SK-N-SH (cell line): Measurements from ENCODE around the gene ICOSLG. TPM values are rescaled to one million over a fixed set of nuclear protein-coding genes. Genes with fewer than 3 reads are reported as not detected.
"Not testable (repeated sequence)": the region's sequence is repeated elsewhere in the genome, so short reads cannot be mapped to it uniquely, and the experiment has no call there.

ENCODE experiments used
- CTCF ChIA-PET: fragments of 300-600, 350-600 bp; formaldehyde crosslinking; extraction: SDS; loops from one replicate; lab custom pipeline; 2021; lab: Yijun Ruan, JAX
- POLR2A ChIA-PET: fragments of 350-600 bp; sonication (Branson Sonifier 250); formaldehyde crosslinking; extraction: SDS; loops from one replicate; lab custom pipeline; 2020; ENCODE audit warnings: antibody characterized with exemption, inconsistent platforms; lab: Yijun Ruan, JAX
- DNase-seq: peaks from one replicate; pipeline ENCODE4 v3.0.0; 2012
- H2AFZ ChIP-seq: fragments of 200-600 bp; sonication (generic); 2 replicates; pipeline ENCODE4 v1.8.1; 2016; ENCODE audit warnings: antibody characterized with exemption, mild to moderate bottlenecking, low read depth
- H3F3A ChIP-seq: fragments of 200-600 bp; sonication (generic); replicated peaks from 2 replicates; pipeline ENCODE3; 2016; ENCODE audit warnings: antibody characterized with exemption, mild to moderate bottlenecking; ENCODE audit not compliant: insufficient read depth
- H3K27ac ChIP-seq, 2 experiments: fragments of 200-500 bp in 1 of 2; fragments of 200-600 bp in 1 of 2; sonication (Bioruptor generic) in 1 of 2; sonication (generic), shearing (Covaris generic) in 1 of 2; 2 replicates each; pipeline versions ENCODE4 v1.5.1 to v1.6.1; 2014 to 2016; ENCODE audit warnings: low read depth in 2 of 2, inconsistent platforms in 1 of 2, low read length in 1 of 2, mild to moderate bottlenecking in 1 of 2, mixed read lengths in 1 of 2
- H3K27me3 ChIP-seq: fragments of 200-600 bp; sonication (generic), shearing (Covaris generic); 2 replicates; pipeline ENCODE4 v1.6.1; 2016; ENCODE audit warnings: mixed run types; ENCODE audit not compliant: insufficient read depth
- H3K36me3 ChIP-seq, 2 experiments: fragments of 200-500 bp in 1 of 2; fragments of 200-600 bp in 1 of 2; sonication (Bioruptor generic) in 1 of 2; sonication (generic) in 1 of 2; replicated peaks in 1 of 2; 2 replicates each; pipeline versions ENCODE3 to v1.5.1; 2014 to 2016; ENCODE audit warnings: low read length in 1 of 2, mild to moderate bottlenecking in 1 of 2; ENCODE audit not compliant: insufficient read depth in 2 of 2, control insufficient read depth in 1 of 2
- H3K4me1 ChIP-seq, 2 experiments: fragments of 200-500 bp in 1 of 2; fragments of 200-600 bp in 1 of 2; sonication (Bioruptor generic) in 1 of 2; sonication (generic), shearing (Covaris generic) in 1 of 2; 2 replicates each; pipeline versions ENCODE4 v1.5.1 to v1.6.1; 2014 to 2016; ENCODE audit warnings: low read depth in 1 of 2, low read length in 1 of 2, mixed run types in 1 of 2; ENCODE audit not compliant: insufficient read depth in 2 of 2, control insufficient read depth in 1 of 2
- H3K4me2 ChIP-seq: fragments of 200-600 bp; sonication (generic), shearing (Covaris generic); 2 replicates; pipeline ENCODE4 v1.6.1; 2017; ENCODE audit warnings: mixed run types
- H3K4me3 ChIP-seq, 2 experiments: fragments of 200-500 bp in 1 of 2; fragments of 200-600 bp in 1 of 2; sonication (Bioruptor generic) in 1 of 2; sonication (generic), shearing (Covaris generic) in 1 of 2; 2 replicates each; pipeline versions ENCODE4 v1.5.1 to v1.8.1; 2014 to 2016; ENCODE audit warnings: low read depth in 2 of 2, inconsistent platforms in 1 of 2, low read length in 1 of 2, mild to moderate bottlenecking in 1 of 2, mixed read lengths in 1 of 2, moderate library complexity in 1 of 2
- H3K79me2 ChIP-seq: fragments of 200-600 bp; sonication (generic); 2 replicates; pipeline ENCODE4 v1.8.1; 2017; ENCODE audit warnings: mild to moderate bottlenecking; ENCODE audit not compliant: insufficient read depth
- H3K9ac ChIP-seq: fragments of 200-600 bp; sonication (generic); 2 replicates; pipeline ENCODE4 v1.6.1; 2017; ENCODE audit warnings: mixed run types
- H3K9me2 ChIP-seq: fragments of 200-600 bp; sonication (generic); 2 replicates; pipeline ENCODE4 v1.6.1; 2017; ENCODE audit warnings: mixed run types
- H3K9me3 ChIP-seq: fragments of 200-600 bp; sonication (generic); 2 replicates; pipeline ENCODE4 v1.6.1; 2017; ENCODE audit warnings: mixed run types, mild to moderate bottlenecking, moderate library complexity
- H4K20me1 ChIP-seq: fragments of 200-600 bp; sonication (generic); 2 replicates; pipeline ENCODE4 v1.6.1; 2017; ENCODE audit warnings: mild to moderate bottlenecking, mixed run types; ENCODE audit not compliant: insufficient read depth
- WGBS: methylation state at CpG from one replicate; pipeline ENCODE4 v1.1.6; 2017; ENCODE audit warnings: low lambda C conversion rate; 5-methylcytosine and 5-hydroxymethylcytosine counted together
- polyA plus RNA-seq, 3 experiments: library from polyadenylated mRNA; depleted of rRNA; stranded (reverse); fragments of >200 nt; gene quantifications; 2 replicates each; pipeline ENCODE4 v1.2.3, GENCODE V29; 2012
- small RNA-seq, 7 experiments: library from RNA; depleted of rRNA; stranded (forward); fragments of <200 nt; gene quantifications; one replicate each; pipeline ENCODE3, GENCODE V24; 2012

Gene ICOSLG
- polyA plus RNA-seq, 1 of the 3 experiments (the other 2 are of a cell fraction): 0.43 TPM

GRCh38 chr21:44176127-44176526 lies 64.6 kb downstream of the ICOSLG start:
- H3K79me2 ChIP-seq, DNase-seq, H3K9me3 ChIP-seq, H3K4me2 ChIP-seq, CTCF ChIA-PET, H3K36me3 ChIP-seq, H3K9ac ChIP-seq, H3K27me3 ChIP-seq, H3K4me1 ChIP-seq, POLR2A ChIA-PET, H3F3A ChIP-seq, H3K27ac ChIP-seq, H2AFZ ChIP-seq, H3K4me3 ChIP-seq, H4K20me1 ChIP-seq, H3K9me2 ChIP-seq: not testable (repeated sequence)
- WGBS: no CpG with 5 or more reads among the region's 14 CpGs

- DNase-seq, H3K4me2 ChIP-seq, H3K4me3 ChIP-seq, H4K20me1 ChIP-seq, H2AFZ ChIP-seq, H3K9ac ChIP-seq, H3K4me1 ChIP-seq, H3K36me3 ChIP-seq, H3K27ac ChIP-seq, POLR2A ChIA-PET, H3K27me3 ChIP-seq, H3K9me3 ChIP-seq, H3K79me2 ChIP-seq, H3K9me2 ChIP-seq, CTCF ChIA-PET, H3F3A ChIP-seq: not testable (repeated sequence)
- WGBS: no CpG with 5 or more reads among the region's 17 CpGs
Observed at GRCh38 chr21:44175189-44175588, 65.6 kb downstream of the ICOSLG start.

Small RNA genes within 50 kb of the gene (small RNA-seq; reads per million reads assigned to genes)
- gene AP001059.3: 0 reads per million in 7 experiments

Other genes starting within 250 kb of the ICOSLG start
- 17.5 and 18.9 TPM in 2 replicates for gene TRAPPC10, start 228.6 kb downstream of the ICOSLG start, polyA plus RNA-seq (2012; rRNA removed)
- gene PWP2, start 133.5 kb downstream of the ICOSLG start, polyA plus RNA-seq (2012; rRNA removed): 6.0 and 6.9 TPM in 2 replicates
- 18.9 and 27.7 TPM in 2 replicates for gene GATD3, start 107.3 kb downstream of the ICOSLG start, polyA plus RNA-seq (2012; rRNA removed)
- gene DNMT3L, start 21.0 kb upstream of the ICOSLG start, polyA plus RNA-seq (2012; rRNA removed): not detected in 2 replicates
- gene AIRE, start 44.9 kb upstream of the ICOSLG start, polyA plus RNA-seq (2012; rRNA removed): not detected in 2 replicates
- gene PFKL, start 59.1 kb upstream of the ICOSLG start, polyA plus RNA-seq (2012; rRNA removed): 107 and 118 TPM in 2 replicates
- 18.0 and 19.2 TPM in 2 replicates for gene CFAP410, start 98.4 kb upstream of the ICOSLG start, polyA plus RNA-seq (2012; rRNA removed)
- gene TRPM2, start 112.7 kb upstream of the ICOSLG start, polyA plus RNA-seq (2012; rRNA removed): not detected in 2 replicates
- gene LRRC3, start 214.6 kb upstream of the ICOSLG start, polyA plus RNA-seq (2012; rRNA removed): 1.9 and 2.3 TPM in 2 replicates